ENCODE results near the gene CFAP141. TPM values are rescaled to one million over a fixed set of nuclear protein-coding genes. Genes with fewer than 3 reads are reported as not detected.

The CFAP141 gene
- total RNA-seq, 4 donors from 2014 or later, result not detected

- peaks cover 13% of the 10 kb centered on the region for H3K4me1 ChIP-seq
- H3K27me3 ChIP-seq, result no peaks in the 10 kb centered on the region
- no peaks in the 10 kb centered on the region for H3K9me3 ChIP-seq
- DNase-seq (ENCODE audit: low spot score in 2 of 2), result peak in 1 of 2 donors; percentile 67
- H3K4me3 ChIP-seq, result no peak overlapping the region
- TF ChIP-seq EP300 (IDR thresholded peaks at IDR 0.05), result no peak
- no peak for TF ChIP-seq POLR2A (IDR thresholded peaks at IDR 0.05)
- TF ChIP-seq CTCF (IDR thresholded peaks at IDR 0.05), result no peak
- no peak for TF ChIP-seq POLR2AphosphoS5 (IDR thresholded peaks at IDR 0.05)
- WGBS, result 42% methylated on average over 8 of the region's 8 CpGs
- H3K36me3 ChIP-seq, result no peaks in the 10 kb centered on the region
- no peak overlapping the region for H3K27ac ChIP-seq
Observed at GRCh38 chr1:154193821-154194220, 12.3 kb downstream of the CFAP141 start.

GRCh38 chr1:154192476-154192875 is 13.7 kb downstream of the CFAP141 start:
- DNase-seq (ENCODE audit: low spot score in 2 of 2), result no peak
- TF ChIP-seq CTCF (IDR thresholded peaks at IDR 0.05), result no peak
- WGBS, result 62% methylated on average over 3 of the region's 3 CpGs
- H3K27me3 ChIP-seq, result no peaks in the 10 kb centered on the region
- H3K27ac ChIP-seq, result no peak overlapping the region
- H3K9me3 ChIP-seq, result no peaks in the 10 kb centered on the region
- no peaks in the 10 kb centered on the region for H3K36me3 ChIP-seq
- H3K4me1 ChIP-seq, result peaks cover 12% of the 10 kb centered on the region
- H3K4me3 ChIP-seq, result no peak overlapping the region

- 47% methylated on average over 1 of the region's 1 CpG for WGBS
- Histone ChIP-seq H3K4me3 (no peak within 1 kb of the TSS), H3K27ac (no peak within 1 kb of the TSS)
Observed at GRCh38 chr1:154191990-154192461, 14.1 kb downstream of the CFAP141 start, which contains the start of gene TPM3. TPM3 (minus strand) TSS chr1:154192100; CDS start chr1:154192018, 82 bp downstream.

GRCh38 chr1:154190550-154190949 is 15.6 kb downstream of the CFAP141 start:
- Histone ChIP-seq H3K4me1 (peaks cover 9% of the 10 kb centered on the region), H3K4me3 (no peak overlapping the region), H3K36me3 (no peaks in the 10 kb centered on the region), H3K27me3 (no peaks in the 10 kb centered on the region), H3K27ac (no peak overlapping the region), H3K9me3 (no peaks in the 10 kb centered on the region)
- no peak for DNase-seq (ENCODE audit: low spot score in 2 of 2)
- 44% methylated on average over 1 of the region's 1 CpG for WGBS
- TF ChIP-seq EP300 (IDR thresholded peaks at IDR 0.05), result no peak
- no peak for TF ChIP-seq POLR2AphosphoS5 (IDR thresholded peaks at IDR 0.05)
- no peak for TF ChIP-seq POLR2A (IDR thresholded peaks at IDR 0.05)
- no peak for TF ChIP-seq CTCF (IDR thresholded peaks at IDR 0.05)

More at GRCh38 chr1:154191990-154192461, 14.1 kb downstream of the CFAP141 start, which contains the start of gene TPM3:
- no peaks in the 10 kb centered on the region for H3K9me3 ChIP-seq
- TF ChIP-seq POLR2A (IDR thresholded peaks at IDR 0.05) (no peak), EP300 (IDR thresholded peaks at IDR 0.05) (no peak), CTCF (IDR thresholded peaks at IDR 0.05) (no peak), POLR2AphosphoS5 (IDR thresholded peaks at IDR 0.05) (no peak)
- no peaks in the 10 kb centered on the region for H3K36me3 ChIP-seq
- no peak for DNase-seq (ENCODE audit: low spot score in 2 of 2)
- peaks cover 12% of the 10 kb centered on the region for H3K4me1 ChIP-seq
- no peaks in the 10 kb centered on the region for H3K27me3 ChIP-seq

- Histone ChIP-seq H3K36me3 (no peaks in the 10 kb centered on the region), H3K4me1 (peaks cover 9% of the 10 kb centered on the region), H3K27ac (no peak overlapping the region), H3K4me3 (no peak overlapping the region), H3K27me3 (no peaks in the 10 kb centered on the region), H3K9me3 (no peaks in the 10 kb centered on the region)
- WGBS, result 52% methylated on average over 2 of the region's 2 CpGs
- no peak for DNase-seq (ENCODE audit: low spot score in 2 of 2)
- TF ChIP-seq POLR2A (IDR thresholded peaks at IDR 0.05) (no peak), POLR2AphosphoS5 (IDR thresholded peaks at IDR 0.05) (no peak), CTCF (IDR thresholded peaks at IDR 0.05) (no peak), EP300 (IDR thresholded peaks at IDR 0.05) (no peak)
Observed at GRCh38 chr1:154186852-154187501, 19.2 kb downstream of the CFAP141 start.

Data from suprapubic skin (tissue), 4 donors.